HFF-Myc (cell line): ENCODE data around the gene PRKN.

Experiments used
- DNase-seq: peaks from one replicate; pipeline ENCODE4 v3.0.0-alpha.2; 2011; ENCODE audit warnings: low read depth; ENCODE audit errors: extremely low read depth
- H3K4me3 ChIP-seq: replicated peaks from 2 replicates; pipeline ENCODE4 v1.5.1; 2011; ENCODE audit warnings: low read depth, mild to moderate bottlenecking, control low read depth, low read length
- TF ChIP-seq, protein P1 (sequence below): IDR thresholded peaks from 2 replicates; pipeline ENCODE4 v1.5.1; 2012; ENCODE audit warnings: mild to moderate bottlenecking, low read depth, low read length, control low read depth; ENCODE audit errors: missing control alignments

The PRKN gene

DNA sequence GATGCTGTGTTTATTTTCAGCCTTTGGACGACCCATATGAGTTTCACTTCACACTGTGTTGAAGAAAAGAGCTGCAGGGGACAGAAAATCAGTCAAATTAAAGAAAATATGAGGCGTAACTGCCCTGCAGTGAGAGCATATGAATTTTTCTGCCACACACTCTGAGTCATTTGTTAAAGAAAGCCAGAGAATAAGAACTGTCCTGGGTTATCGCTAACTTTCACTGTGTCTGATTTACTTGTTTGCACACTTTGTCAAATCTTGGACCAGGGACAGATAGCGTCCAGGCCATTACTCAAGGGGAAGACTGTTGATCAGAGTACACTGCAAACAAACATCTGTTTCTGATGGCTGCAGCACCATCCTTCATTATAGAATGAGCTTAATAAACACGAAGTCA lies 1326.9 kb downstream of the PRKN start:
- TF ChIP-seq, protein P1, sequence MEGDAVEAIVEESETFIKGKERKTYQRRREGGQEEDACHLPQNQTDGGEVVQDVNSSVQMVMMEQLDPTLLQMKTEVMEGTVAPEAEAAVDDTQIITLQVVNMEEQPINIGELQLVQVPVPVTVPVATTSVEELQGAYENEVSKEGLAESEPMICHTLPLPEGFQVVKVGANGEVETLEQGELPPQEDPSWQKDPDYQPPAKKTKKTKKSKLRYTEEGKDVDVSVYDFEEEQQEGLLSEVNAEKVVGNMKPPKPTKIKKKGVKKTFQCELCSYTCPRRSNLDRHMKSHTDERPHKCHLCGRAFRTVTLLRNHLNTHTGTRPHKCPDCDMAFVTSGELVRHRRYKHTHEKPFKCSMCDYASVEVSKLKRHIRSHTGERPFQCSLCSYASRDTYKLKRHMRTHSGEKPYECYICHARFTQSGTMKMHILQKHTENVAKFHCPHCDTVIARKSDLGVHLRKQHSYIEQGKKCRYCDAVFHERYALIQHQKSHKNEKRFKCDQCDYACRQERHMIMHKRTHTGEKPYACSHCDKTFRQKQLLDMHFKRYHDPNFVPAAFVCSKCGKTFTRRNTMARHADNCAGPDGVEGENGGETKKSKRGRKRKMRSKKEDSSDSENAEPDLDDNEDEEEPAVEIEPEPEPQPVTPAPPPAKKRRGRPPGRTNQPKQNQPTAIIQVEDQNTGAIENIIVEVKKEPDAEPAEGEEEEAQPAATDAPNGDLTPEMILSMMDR, result no peak
- no peak for DNase-seq
- no peak overlapping the region for H3K4me3 ChIP-seq

DNA sequence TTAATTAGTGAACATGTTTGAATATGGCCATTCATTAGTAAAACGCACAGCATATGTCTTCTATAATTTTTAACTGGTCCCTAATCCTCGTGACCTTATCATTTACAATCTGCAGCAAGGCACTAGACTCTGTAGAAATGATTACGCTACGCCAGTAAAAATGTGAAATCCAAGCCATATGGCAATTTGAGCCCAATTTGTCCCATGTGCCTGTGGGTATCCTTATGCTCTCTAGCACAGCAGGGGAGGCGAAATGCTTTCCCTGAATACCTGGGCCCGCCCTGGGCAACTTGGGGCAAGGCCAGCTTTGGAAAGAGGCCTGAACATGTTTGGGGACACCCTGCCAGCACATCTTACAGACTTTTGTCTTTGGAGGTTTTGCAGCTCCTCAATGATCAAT lies 1331.0 kb downstream of the PRKN start:
- H3K4me3 ChIP-seq, result no peak overlapping the region
- TF ChIP-seq, protein P1, result no peak
- no peak for DNase-seq

DNA sequence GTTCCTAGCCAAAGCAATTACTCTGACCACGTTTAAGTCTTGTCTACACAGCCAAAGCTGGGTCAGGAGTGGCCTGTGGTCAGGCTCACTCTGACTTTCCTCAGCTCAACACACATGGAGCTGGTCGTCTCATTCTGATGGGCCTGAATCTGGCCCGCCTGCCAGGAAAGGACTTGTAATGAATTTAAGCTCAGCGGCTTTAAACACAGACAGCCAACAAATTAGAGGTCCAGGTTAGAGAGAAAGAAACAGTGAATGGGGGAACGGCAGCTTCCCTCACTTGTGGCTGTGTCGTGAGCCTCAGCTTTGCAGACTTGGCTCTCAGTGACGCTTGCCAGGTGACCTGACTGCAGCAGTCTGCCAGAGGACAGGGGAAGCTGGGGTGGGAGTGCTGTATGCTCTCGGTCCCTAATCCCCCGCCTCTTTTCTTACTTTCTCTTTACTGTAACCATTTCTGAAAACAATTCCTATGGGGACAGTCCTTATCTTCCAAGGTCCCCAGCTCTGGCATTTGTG lies 1331.8 kb downstream of the PRKN start:
- no peak overlapping the region for H3K4me3 ChIP-seq
- DNase-seq, result no peak
- TF ChIP-seq, protein P1, result no peak

DNA sequence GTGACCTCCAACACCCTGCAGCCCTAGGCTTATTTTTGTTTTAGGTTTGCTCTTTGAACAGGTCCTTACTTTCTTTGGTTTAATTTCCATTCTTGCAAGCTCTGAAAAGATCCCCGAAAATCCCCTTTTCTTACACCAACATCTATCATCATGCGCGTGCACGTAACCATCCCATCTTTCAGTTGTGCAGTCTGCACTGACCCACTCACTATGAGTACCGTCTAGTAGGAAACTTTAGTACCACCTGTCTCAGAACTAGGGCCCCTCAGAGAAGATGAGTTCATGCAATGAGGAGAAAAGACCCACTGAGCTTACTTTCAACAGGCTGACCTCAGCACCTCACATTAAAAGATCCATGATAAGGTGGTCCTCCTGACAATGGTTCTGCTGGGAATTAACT lies 1333.1 kb downstream of the PRKN start:
- TF ChIP-seq, protein P1, result no peak
- DNase-seq, result no peak
- no peak overlapping the region for H3K4me3 ChIP-seq

DNA sequence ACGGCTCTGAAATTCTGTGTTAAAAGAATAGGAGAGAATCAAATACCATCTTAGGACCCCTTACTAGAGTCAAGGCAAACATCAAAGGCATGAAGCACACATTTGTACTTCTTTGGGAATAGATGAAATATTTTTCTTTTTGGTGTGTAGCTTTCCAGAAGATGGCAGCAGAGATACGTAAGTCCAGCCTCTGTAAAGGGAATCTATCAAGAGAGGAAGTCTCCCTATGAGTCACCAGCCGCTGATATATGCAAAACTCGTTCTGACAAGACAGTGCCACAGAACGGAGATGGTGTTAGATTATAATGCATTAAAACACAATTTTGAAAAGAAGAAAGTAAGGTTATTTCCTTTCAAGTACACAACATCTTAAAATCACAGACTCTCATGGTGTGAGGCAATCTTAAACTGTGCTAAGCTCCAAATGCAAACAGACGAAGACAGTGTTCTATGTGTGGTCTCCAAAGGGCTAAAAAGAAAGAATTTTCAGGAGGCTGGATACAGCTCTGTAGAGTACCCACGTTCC lies 1333.7 kb downstream of the PRKN start:
- DNase-seq, result peak; percentile 69
- TF ChIP-seq, protein P1, result peak; percentile 39
- no peak overlapping the region for H3K4me3 ChIP-seq

DNA sequence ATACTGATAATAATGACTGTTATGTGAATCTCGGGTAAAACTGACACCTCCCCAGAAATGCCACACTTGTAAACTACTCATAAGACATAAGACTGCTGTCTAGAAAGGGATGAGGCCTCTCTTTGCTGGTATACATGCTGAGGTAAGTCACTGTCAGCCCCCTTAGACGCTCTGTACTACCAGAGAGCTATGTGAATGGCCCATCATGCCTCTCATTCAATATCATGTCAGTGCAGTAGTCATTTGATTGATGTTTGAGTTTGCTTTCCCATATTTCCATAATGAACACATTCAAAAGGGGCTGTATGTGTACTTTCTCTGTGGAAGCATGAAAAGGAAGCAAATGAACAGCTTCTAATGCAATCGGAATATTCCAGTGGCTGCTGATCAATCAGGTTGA lies 1334.3 kb downstream of the PRKN start:
- TF ChIP-seq, protein P1, result no peak
- no peak for DNase-seq
- H3K4me3 ChIP-seq, result no peak overlapping the region

DNA sequence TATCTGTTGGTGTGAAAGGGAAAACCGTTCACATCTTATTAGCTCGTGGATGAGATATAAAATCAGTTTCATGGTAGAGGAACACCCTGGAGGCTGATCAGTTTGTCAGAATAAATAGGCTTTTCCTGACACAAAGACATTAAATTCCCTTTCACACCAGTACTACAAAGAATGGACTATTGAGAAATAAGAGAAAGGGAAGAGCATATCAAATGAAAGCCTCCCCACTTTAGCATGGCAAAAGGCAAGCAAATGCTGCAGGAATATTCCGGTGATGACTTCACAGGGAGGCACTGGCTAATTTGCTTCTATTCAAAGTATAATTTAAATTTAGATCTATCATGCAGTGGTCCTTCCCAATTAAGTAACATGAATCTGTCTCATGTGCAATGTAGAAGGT lies 1337.8 kb downstream of the PRKN start:
- no peak overlapping the region for H3K4me3 ChIP-seq
- DNase-seq, result no peak
- TF ChIP-seq, protein P1, result no peak
